PC-9 (cell line): ENCODE measurements around the gene MAN1C1. TPM values are rescaled to one million over a fixed set of nuclear protein-coding genes. Genes with fewer than 3 reads are reported as not detected.

Source experiments
- BruUV-seq: library from RNA; stranded (reverse); fragments of 400-500 nt; replicated peaks from 2 replicates; lab custom pipeline; 2021; lab: Mats Ljungman, UMichigan
- CTCF ChIA-PET: fragments of 300-600 bp; sonication (Branson Sonifier 250); formaldehyde crosslinking; loops from one replicate; lab custom pipeline; 2022; ENCODE audit warnings: antibody characterized with exemption; lab: Charles Lee
- POLR2A ChIA-PET: fragments of 300-600 bp; sonication (Branson Sonifier 250); formaldehyde crosslinking; loops from one replicate; lab custom pipeline; 2022; ENCODE audit warnings: antibody characterized with exemption; ENCODE audit not compliant: unreplicated experiment; lab: Charles Lee
- DNase-seq, 2 experiments: peaks; one replicate each; pipeline versions ENCODE4 v3.0.0 to v3.0.0-alpha.2; 2015 to 2022; ENCODE audit warnings: mixed read lengths in 1 of 2
- H2AFZ ChIP-seq: fragments of 200-600 bp; sonication (generic); 2 replicates; pipeline ENCODE4 v1.8.1; 2017; ENCODE audit warnings: antibody characterized with exemption
- H3F3A ChIP-seq: fragments of 200-600 bp; sonication (generic); 2 replicates; pipeline ENCODE4 v1.8.1; 2017; ENCODE audit warnings: antibody characterized with exemption, mild to moderate bottlenecking, low read depth; ENCODE audit not compliant: insufficient read depth
- H3K27ac ChIP-seq: fragments of 200-600 bp; sonication (generic); 2 replicates; pipeline ENCODE4 v1.6.1; 2016; ENCODE audit warnings: mixed run types
- H3K27me3 ChIP-seq: fragments of 200-600 bp; sonication (generic); 2 replicates; pipeline ENCODE4 v1.6.1; 2016; ENCODE audit warnings: low read depth, mixed run types; ENCODE audit not compliant: insufficient read depth
- H3K36me3 ChIP-seq: fragments of 200-600 bp; sonication (generic); 2 replicates; pipeline ENCODE4 v1.6.1; 2016; ENCODE audit warnings: low read depth, mixed run types
- H3K4me1 ChIP-seq: fragments of 200-600 bp; sonication (generic); replicated peaks from 2 replicates; pipeline ENCODE4 v1.6.1; 2016; ENCODE audit warnings: mixed run types; ENCODE audit not compliant: insufficient read depth
- H3K4me2 ChIP-seq: fragments of 200-600 bp; sonication (generic); 2 replicates; pipeline ENCODE4 v1.6.1; 2017; ENCODE audit warnings: mixed run types
- H3K4me3 ChIP-seq: fragments of 200-600 bp; sonication (generic); 2 replicates; pipeline ENCODE4 v1.6.1; 2016; ENCODE audit warnings: mixed run types
- H3K79me2 ChIP-seq: fragments of 200-600 bp; sonication (generic); 2 replicates; pipeline ENCODE4 v1.6.1; 2017; ENCODE audit warnings: low read depth, mixed run types
- H3K9me2 ChIP-seq: fragments of 200-600 bp; sonication (generic); 2 replicates; pipeline ENCODE4 v1.8.1; 2017; ENCODE audit warnings: mild to moderate bottlenecking; ENCODE audit not compliant: insufficient read depth
- H3K9me3 ChIP-seq: fragments of 200-600 bp; sonication (generic); 2 replicates; pipeline ENCODE4 v1.8.1; 2016; ENCODE audit warnings: low read depth; ENCODE audit not compliant: insufficient read depth
- H4K20me1 ChIP-seq: fragments of 200-600 bp; sonication (generic); 2 replicates; pipeline ENCODE4 v1.8.1; 2017; ENCODE audit not compliant: insufficient read depth
- CTCF ChIP-seq: fragments of 200-600 bp; sonication (generic); conservative IDR thresholded peaks from 2 replicates; pipeline ENCODE4 v1.6.1; 2017; ENCODE audit warnings: mixed run types, antibody characterized with exemption, mild to moderate bottlenecking, moderate library complexity
- EZH2 ChIP-seq: fragments of 200-600 bp; sonication (generic); IDR thresholded peaks from 2 replicates; pipeline ENCODE4 v1.8.0; 2017; ENCODE audit warnings: antibody characterized with exemption, low read depth
- intact Hi-C: fragments of 100-400 bp; cut with micrococcal nuclease; formaldehyde crosslinking; loops from one replicate; pipeline ENCODE4 v1.10.0; 2022; ENCODE audit not compliant: unreplicated experiment
- total RNA-seq: library from RNA; stranded (reverse); gene quantifications from 2 replicates; pipeline ENCODE4 v1.2.3, GENCODE V29; 2021

MAN1C1 gene
- total RNA-seq, 1 experiment from 2014 or later = 0.41 TPM

DNA sequence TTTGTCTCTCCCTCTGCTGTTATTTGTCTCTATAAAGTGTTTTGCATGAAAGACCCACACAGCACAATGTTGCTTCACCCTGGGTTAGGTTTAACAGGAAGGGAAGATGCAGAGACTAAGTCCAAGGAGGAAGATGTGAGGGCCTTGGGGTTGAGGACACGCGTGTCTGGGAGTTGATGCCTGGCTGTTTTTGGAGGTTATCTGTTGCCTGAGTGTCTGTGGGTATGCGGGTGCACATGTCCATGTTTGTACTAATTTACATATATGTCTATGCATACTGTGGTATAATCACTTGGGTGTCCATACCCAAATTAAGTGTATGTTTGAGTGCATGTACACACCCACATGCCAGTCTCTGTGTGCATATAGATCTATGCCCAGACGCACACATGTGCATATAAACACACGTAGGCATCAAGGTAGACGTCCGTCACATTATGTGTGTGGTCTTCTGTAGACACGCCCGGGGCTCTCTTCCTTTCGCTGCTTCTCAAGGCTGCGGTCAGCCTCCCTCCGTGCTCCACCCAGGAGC lies 962 bp upstream of the MAN1C1 start:
- CTCF ChIA-PET = interaction anchor here (1.2 kb wide), 1 partner anchor 79 kb away, joined by 5 read pairs; no protein-coding TSS in a partner anchor
- H3F3A ChIP-seq = peaks cover 17% of the 10 kb centered on the region; the same call in 1 of the 2 replicates
- no peak overlapping the region for H2AFZ ChIP-seq
- peaks cover 12% of the 10 kb centered on the region; the same call in 1 of the 2 replicates for H3K4me1 ChIP-seq
- H3K9me3 ChIP-seq = no peaks in the 10 kb centered on the region
- no peaks in the 10 kb centered on the region for H3K79me2 ChIP-seq
- DNase-seq = no peak
- H3K27ac ChIP-seq = no peak overlapping the region
- no peaks in the 10 kb centered on the region for H3K9me2 ChIP-seq
- no peaks in the 10 kb centered on the region; the same call in 1 of the 2 replicates for H3K27me3 ChIP-seq
- POLR2A ChIA-PET = interaction anchor here (0.7 kb wide), 1 partner anchor 165 kb away, joined by 3 read pairs; no protein-coding TSS in a partner anchor
- H3K36me3 ChIP-seq = no peaks in the 10 kb centered on the region
- intact Hi-C loops = loop anchor here (10.0 kb wide), 1 partner anchor 79 kb away; no protein-coding TSS in a partner anchor
- no peaks in the 10 kb centered on the region for H4K20me1 ChIP-seq
- H3K4me2 ChIP-seq = peak overlapping the region; percentile 69
- peak overlapping the region; percentile 57; the same call in 1 of the 2 replicates for H3K4me3 ChIP-seq
- BruUV-seq = no TSS peak
- TF ChIP-seq CTCF = no peak
- TF ChIP-seq EZH2 = no peak

- Histone ChIP-seq H3K27ac (no peak overlapping the region), H4K20me1 (no peaks in the 10 kb centered on the region), H3K4me2 (peak overlapping the region; percentile 75), H3K79me2 (no peaks in the 10 kb centered on the region), H3K9me2 (no peaks in the 10 kb centered on the region), H3K4me3 (peak overlapping the region; percentile 60), H3K4me1 (peaks cover 11% of the 10 kb centered on the region; the same call in 1 of the 2 replicates), H3K36me3 (no peaks in the 10 kb centered on the region), H3F3A (peaks cover 17% of the 10 kb centered on the region; the same call in 1 of the 2 replicates), H3K27me3 (no peaks in the 10 kb centered on the region; the same call in 1 of the 2 replicates), H3K9me3 (no peaks in the 10 kb centered on the region), H2AFZ (peak overlapping the region; percentile 85)
- ChIA-PET POLR2A (no interaction called here), CTCF (no interaction called here)
- no TSS peak for BruUV-seq
- intact Hi-C loops = loop anchor here (10.0 kb wide), 1 partner anchor 78 kb away; no protein-coding TSS in a partner anchor
- DNase-seq = no peak
- no peak for TF ChIP-seq CTCF
- TF ChIP-seq EZH2 = no peak
These were observed 515 bp downstream of the MAN1C1 start for GRCh38 chr1:25616987-25617624.

- H2AFZ ChIP-seq = no peak overlapping the region
- H3K27ac ChIP-seq = no peak overlapping the region
- peak overlapping the region; percentile 67 for H3K4me2 ChIP-seq
- ChIA-PET CTCF (no interaction called here), POLR2A (no interaction called here)
- no peaks in the 10 kb centered on the region; the same call in 1 of the 2 replicates for H3K27me3 ChIP-seq
- no peak for DNase-seq
- peaks cover 11% of the 10 kb centered on the region; the same call in 1 of the 2 replicates for H3K4me1 ChIP-seq
- H4K20me1 ChIP-seq = no peaks in the 10 kb centered on the region
- BruUV-seq = no TSS peak
- intact Hi-C loops = loop anchor here (10.0 kb wide), 1 partner anchor 77 kb away; no protein-coding TSS in a partner anchor
- H3K79me2 ChIP-seq = no peaks in the 10 kb centered on the region
- peaks cover 17% of the 10 kb centered on the region; the same call in 1 of the 2 replicates for H3F3A ChIP-seq
- TF ChIP-seq CTCF (no peak), EZH2 (no peak)
- H3K36me3 ChIP-seq = no peaks in the 10 kb centered on the region
- no peaks in the 10 kb centered on the region for H3K9me3 ChIP-seq
- H3K9me2 ChIP-seq = no peaks in the 10 kb centered on the region
- H3K4me3 ChIP-seq = peak overlapping the region; percentile 38; the same call in 1 of the 2 replicates
These were observed 1.2 kb downstream of the MAN1C1 start for GRCh38 chr1:25617625-25618432.
